ENCODE results near the gene OR52M1.

DNA sequence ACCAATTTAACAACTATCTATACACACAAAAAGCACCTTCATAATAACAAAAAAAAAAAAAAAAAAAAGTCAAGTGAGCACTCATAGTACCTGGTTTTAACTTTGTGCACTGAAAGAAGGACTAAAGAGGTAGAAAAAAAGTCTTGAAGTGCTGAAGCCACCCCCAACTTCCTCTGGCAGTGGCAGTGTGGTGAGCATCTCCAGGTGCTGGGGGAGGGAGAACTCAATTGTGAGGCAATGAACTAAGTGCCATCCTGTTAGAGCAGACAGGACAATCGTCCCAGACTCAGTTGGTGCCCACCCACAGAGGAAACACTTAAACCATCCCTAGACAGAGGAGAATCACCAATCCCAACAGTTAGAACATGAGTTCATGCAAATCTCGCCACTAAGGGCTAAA is 22.7 kb upstream of the OR52M1 start:
- TF ChIP-seq, protein P1, sequence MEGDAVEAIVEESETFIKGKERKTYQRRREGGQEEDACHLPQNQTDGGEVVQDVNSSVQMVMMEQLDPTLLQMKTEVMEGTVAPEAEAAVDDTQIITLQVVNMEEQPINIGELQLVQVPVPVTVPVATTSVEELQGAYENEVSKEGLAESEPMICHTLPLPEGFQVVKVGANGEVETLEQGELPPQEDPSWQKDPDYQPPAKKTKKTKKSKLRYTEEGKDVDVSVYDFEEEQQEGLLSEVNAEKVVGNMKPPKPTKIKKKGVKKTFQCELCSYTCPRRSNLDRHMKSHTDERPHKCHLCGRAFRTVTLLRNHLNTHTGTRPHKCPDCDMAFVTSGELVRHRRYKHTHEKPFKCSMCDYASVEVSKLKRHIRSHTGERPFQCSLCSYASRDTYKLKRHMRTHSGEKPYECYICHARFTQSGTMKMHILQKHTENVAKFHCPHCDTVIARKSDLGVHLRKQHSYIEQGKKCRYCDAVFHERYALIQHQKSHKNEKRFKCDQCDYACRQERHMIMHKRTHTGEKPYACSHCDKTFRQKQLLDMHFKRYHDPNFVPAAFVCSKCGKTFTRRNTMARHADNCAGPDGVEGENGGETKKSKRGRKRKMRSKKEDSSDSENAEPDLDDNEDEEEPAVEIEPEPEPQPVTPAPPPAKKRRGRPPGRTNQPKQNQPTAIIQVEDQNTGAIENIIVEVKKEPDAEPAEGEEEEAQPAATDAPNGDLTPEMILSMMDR (IDR thresholded peaks at IDR 0.05) = no peak
- no peak for TF ChIP-seq POLR2A (IDR thresholded peaks at IDR 0.05)
- no peak for TF ChIP-seq POLR2AphosphoS5 (IDR thresholded peaks at IDR 0.05)
- TF ChIP-seq EP300 (IDR thresholded peaks at IDR 0.05) = no peak

Data from upper lobe of left lung (tissue), 4 donors.